ENCODE results near the gene ROR1.

GRCh38 chr1:63849149-63849548, 75.3 kb downstream of the ROR1 start:
- TF ChIP-seq CTCF (conservative IDR thresholded peaks at IDR 0.05; ENCODE audit: low read depth, low read length), result no peak
- TF ChIP-seq MAFK (IDR thresholded peaks at IDR 0.05; ENCODE audit: low read depth, low read length), result no peak
- TF ChIP-seq POLR2A (IDR thresholded peaks at IDR 0.05; ENCODE audit: low read depth, low read length), result no peak
